ENCODE measurements around the gene IDS.

Gene IDS

GRCh38 chrX:149455934-149456333, 49.2 kb downstream of the IDS start:
- no peak for DNase-seq

GRCh38 chrX:149453906-149454822, 50.9 kb downstream of the IDS start:
- peak; percentile 81 for DNase-seq

- DNase-seq: no peak
Observed at GRCh38 chrX:149453030-149453429, 52.1 kb downstream of the IDS start.

- no peak for DNase-seq
Observed at GRCh38 chrX:149433451-149433850, 71.7 kb downstream of the IDS start.

- DNase-seq: no peak
Observed at GRCh38 chrX:149433051-149433450, 72.1 kb downstream of the IDS start.
